Epithelial cell of prostate (primary cell): ENCODE results near the gene KDM1A.

ENCODE experiments used
- DNase-seq: peaks from one replicate; pipeline ENCODE4 v3.0.0-alpha.2; 2011; ENCODE audit warnings: low read depth, low spot score
- H3K27ac ChIP-seq: fragments of 450-650 bp; 2 replicates; pipeline ENCODE4 v1.5.1; 2017; ENCODE audit warnings: mild to moderate bottlenecking

Gene KDM1A

DNA sequence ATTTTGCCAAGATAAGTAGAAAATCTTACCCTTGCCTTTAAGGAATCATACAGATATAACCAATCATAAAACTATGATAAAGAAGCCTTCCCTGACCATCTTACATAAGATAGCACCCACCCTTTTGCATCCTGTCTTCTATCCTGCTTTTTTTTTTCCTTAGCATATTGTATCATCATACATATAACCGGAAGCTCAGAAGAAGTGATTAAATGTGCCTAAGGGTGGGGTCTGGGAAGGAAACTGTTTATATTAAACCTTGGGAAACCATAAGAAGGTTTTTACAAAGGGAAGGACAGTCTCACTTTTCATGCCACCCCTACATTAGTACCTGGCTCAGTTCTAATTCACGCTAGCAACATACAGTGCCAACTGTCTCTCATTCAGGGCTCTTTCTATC is 82.6 kb downstream of the KDM1A start:
- DNase-seq = no peak
- peak overlapping the region; percentile 99 for H3K27ac ChIP-seq

DNA sequence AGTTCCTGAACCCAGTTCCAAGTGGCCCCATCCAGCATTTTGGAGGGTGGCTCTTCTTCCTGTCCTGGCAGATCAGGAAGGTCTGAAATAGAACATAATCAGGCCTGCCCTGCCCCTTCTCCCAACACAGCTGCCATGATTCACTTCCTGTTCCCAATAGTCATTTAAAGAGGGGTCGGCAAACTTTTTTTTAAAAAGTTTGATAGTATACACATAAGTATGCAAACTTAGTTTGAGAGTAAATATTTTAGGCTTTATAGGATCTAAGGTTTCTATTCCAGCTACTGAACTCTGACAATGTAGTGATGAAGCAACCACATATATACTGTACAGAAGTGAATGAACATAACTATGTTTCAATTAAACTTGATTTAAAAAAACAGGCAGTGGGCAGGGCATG is 83.0 kb downstream of the KDM1A start:
- DNase-seq = no peak
- peak overlapping the region; percentile 99 for H3K27ac ChIP-seq

DNA sequence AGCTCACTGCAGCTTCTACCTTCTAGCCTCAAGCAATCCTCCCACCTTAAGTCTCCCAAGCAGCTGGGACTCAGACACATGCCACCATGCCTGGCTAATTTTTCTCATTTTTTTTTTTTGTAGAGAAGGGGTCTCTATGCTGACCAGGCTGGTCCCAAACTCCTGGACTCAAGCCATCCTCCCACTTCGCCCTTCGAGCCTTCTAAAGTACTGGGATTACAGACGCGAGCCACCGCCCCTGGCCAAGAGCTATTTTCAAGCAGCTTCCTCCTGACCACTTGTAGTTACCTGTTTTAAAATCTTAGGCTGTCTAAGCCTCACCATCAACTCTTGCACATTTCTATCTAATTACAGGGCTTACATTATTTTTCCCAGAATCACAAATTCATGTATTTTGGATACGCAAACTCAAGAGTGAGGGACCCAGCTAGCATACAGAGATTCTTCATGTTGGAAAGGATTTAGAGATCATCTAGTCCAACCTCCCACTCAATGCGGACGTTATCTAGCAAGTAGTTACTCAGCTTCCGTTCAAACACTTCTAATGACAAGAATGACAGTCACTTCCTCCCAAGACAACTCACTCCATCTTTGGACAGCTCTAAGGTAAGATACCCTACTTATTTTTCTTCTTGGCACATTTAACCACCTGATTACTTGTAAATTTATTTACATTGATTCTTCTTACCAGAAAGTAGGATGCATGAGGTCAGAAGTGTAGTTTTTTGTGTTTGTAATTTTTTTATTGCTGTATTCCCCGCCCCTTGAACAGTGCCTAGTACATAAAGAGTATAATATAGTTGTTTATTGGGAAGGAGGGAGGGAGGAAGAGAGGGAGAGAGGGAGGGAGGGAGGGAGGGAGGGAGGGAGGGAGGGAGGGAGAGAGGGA is 84.0 kb downstream of the KDM1A start:
- H3K27ac ChIP-seq = peak overlapping the region; percentile 99
- peak; percentile 27 for DNase-seq

DNA sequence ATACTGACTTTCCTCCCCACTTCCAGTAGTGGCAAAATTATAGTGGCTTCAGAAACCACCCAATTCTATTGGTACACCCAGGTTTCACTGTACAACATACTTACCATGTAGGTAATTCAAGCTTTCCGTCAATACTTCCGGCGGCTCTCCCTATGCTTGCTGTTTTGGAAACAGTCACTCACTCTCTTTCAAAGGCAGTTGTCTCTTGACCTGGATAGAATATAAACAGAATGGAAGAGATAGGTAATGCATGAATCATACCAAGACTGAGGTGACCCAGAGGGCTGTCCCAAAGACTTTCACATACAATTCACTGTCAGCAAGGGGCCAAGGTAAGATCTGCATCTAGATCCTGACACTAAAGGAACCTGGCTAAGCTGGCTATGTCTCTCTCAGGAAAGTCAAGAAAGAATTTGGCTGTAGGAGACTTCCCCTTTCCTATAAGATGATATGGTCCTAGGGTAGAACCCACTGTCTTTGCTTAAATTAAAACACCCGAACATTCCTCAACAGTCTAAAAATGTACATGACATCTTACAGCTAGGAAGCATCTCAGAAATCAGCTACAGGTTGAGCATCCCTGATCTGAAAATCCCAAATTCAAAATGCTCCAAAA is 89.8 kb downstream of the KDM1A start:
- peak overlapping the region; percentile 1 for H3K27ac ChIP-seq
- DNase-seq = no peak

GRCh38 chr1:23110391-23110790 is 91.1 kb downstream of the KDM1A start:
- peak overlapping the region; percentile 9 for H3K27ac ChIP-seq
- no peak for DNase-seq

GRCh38 chr1:23111600-23112535 is 92.6 kb downstream of the KDM1A start:
- H3K27ac ChIP-seq = no peak overlapping the region
- no peak for DNase-seq

GRCh38 chr1:23114424-23115079 is 95.3 kb downstream of the KDM1A start:
- peak overlapping the region; percentile 73 for H3K27ac ChIP-seq
- DNase-seq = no peak

GRCh38 chr1:23116216-23116836 is 97.1 kb downstream of the KDM1A start:
- no peak for DNase-seq
- H3K27ac ChIP-seq = peak overlapping the region; percentile 73

GRCh38 chr1:23116921-23117699 is 97.8 kb downstream of the KDM1A start:
- peak overlapping the region; percentile 73 for H3K27ac ChIP-seq
- DNase-seq = no peak

DNA sequence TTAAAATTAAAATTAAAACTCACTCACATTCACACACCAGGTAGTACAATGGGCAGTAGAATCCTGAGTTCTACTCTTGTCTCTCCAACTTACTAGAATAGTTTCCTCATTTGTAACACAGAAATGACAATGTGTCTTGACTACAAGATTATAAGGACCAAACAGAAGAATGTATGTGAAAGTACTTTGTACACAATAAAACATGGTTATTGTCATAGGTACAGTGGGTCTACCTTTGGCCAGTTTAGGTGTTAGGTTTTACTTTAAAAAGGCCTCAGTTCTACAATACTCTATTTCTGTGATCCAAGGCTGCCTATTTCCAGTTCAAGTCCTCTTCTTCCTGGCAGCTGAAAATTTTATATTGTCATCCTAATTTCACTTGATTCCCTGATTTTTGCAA is 99.1 kb downstream of the KDM1A start:
- no peak overlapping the region for H3K27ac ChIP-seq
- no peak for DNase-seq

DNA sequence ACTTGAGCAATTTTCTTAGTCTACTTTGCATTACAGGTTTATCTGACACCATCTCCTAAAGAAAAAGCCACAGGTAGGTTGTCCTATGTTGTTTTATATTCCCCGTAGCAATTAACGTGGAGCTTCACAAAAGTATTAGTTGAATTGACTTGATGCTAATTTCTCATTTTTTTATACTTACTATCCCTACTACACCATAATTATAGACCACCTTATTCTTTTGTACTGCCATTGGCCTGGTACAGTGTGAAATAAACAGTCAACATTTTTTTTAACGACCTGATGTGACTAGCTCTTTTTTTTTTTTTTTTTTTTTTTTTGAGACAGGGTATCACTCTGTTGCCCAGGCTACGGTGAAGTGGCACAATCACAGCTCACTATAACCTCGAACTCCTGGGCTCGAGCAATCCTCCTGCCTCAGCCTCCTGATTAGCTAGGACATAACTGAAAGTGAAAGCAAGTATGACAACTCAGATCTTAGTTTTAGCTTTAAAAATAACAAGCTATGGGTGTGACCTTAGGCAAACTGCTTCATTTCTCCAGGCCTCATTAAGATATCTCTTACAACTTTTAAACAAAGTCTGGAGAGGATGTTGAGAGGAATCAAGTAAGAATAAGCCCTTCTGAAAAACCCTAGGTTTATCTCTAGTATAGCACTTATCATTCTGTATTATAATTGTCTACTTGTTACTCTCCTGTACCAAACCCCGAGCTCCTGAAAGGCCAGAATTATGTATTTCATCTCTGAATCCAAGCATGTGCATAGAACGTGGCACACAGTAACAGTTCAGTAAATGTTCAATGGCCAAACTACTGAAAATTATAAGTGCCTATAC is 99.9 kb downstream of the KDM1A start:
- no peak for DNase-seq
- peak overlapping the region; percentile 0 for H3K27ac ChIP-seq

DNA sequence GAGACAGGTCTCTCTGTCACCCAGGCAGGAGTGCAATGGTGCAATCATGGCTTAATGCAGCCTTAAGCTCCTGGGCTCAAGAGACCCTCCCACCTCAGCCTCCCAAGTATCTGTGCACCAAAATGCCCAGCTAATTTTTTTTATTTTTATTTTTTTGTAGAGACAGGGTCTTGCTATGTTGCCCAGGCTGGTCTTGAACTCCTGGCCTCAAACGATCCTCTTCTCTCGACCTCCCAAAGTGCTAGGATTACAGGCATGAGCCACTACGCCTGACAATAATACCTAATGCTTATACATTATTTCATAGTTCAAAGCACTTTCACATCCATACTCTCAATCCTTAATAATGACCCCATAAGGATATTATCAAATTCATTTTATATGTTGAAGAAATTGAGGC is 101.1 kb downstream of the KDM1A start:
- no peak for DNase-seq
- no peak overlapping the region for H3K27ac ChIP-seq

GRCh38 chr1:23122023-23122748 is 102.9 kb downstream of the KDM1A start:
- DNase-seq = no peak
- H3K27ac ChIP-seq = peak overlapping the region; percentile 83

DNA sequence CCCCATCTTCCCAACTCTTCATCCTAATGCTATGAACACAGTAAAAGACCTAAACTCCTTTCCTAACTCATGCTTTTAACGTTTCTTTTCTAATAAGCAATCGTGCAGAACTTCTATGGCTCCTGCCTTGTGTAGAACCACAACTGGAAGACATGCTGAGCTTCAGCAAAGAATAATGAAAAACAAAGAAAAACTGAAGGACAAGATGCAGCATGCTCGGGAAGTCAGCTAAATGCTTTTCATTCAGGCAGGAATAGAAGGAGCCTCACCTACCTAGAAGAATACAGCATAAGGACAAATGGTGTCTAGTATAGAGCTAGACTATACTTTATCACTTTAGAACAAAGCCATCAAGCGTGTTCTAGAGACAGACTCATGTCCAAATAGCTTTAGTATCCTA is 103.5 kb downstream of the KDM1A start:
- peak overlapping the region; percentile 83 for H3K27ac ChIP-seq

GRCh38 chr1:23123528-23123927 is 104.3 kb downstream of the KDM1A start:
- H3K27ac ChIP-seq = peak overlapping the region; percentile 83
- no peak for DNase-seq

More for the DNA sequence above, 103.5 kb downstream of the KDM1A start:
- no peak for DNase-seq

- no peak for DNase-seq
- peak overlapping the region; percentile 83 for H3K27ac ChIP-seq
Measured at GRCh38 chr1:23124259-23125026, 105.2 kb downstream of the KDM1A start.

- no peak for DNase-seq
- peak overlapping the region; percentile 83 for H3K27ac ChIP-seq
Measured at GRCh38 chr1:23125489-23125888, 106.2 kb downstream of the KDM1A start.
